ENCODE measurements around the gene HPSE2.

Gene HPSE2

GRCh38 chr10:98425511-98426352 is 809.9 kb downstream of the HPSE2 start:
- peaks cover under 1% of the 10 kb centered on the region for H3K36me3 ChIP-seq (replicated peaks; ENCODE audit: low read depth, low read length)
- H3K4me2 ChIP-seq (ENCODE audit: low read length), result no peak overlapping the region

DNA sequence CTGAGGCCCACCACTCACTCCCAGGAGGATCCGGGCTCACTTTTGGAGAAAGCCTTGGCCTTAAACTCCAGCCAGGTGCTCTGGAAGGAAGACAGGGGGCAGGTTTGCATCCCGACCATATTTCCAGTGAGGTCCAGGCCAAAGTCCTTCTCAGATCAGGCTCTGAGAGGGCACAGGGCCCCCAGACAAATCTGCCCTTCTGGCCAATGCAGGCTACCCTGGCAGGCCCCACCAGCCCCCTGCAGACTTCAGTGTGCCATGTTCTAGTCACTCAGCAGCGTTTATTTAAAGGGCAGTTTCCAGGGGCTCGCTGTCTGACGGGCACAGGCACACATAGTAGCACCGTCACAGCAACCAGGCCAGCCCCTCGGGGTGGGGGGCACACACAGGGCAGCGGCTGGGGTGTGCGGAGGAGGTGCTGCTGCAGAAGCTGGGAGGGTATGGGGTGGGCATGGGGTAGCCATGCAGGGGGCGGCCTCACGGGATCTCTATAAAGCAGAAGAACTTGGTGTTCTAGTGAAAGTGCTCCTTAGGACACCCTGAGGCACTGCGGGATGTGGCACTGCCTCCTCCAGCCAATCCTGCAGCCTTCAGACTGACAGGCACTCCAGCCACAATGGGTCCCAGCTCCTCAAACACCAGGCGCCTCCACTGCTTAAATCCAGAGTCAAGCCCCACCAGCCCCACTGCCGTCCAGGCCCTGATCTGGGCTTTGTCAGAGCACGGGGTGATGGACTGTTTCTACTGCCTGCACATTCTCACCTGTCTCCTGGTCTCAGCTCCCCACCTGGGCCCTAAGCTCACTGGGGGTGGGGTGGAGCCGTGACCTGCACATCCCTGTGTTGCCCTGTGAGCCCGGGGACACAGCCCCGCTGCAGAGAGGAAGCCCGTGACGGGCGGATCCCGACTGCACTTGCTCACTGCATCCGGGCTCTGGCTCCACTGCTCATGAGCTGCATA is 811.1 kb downstream of the HPSE2 start:
- H3K9me3 ChIP-seq (ENCODE audit: insufficient read depth, low read length), result no peaks in the 10 kb centered on the region
- no peaks in the 10 kb centered on the region for H3K79me2 ChIP-seq (ENCODE audit: low read length)
- no peak overlapping the region for H2AFZ ChIP-seq (ENCODE audit: low read depth, low read length)
- no peak overlapping the region for H3K4me3 ChIP-seq (ENCODE audit: low read length)
- no peaks in the 10 kb centered on the region for H3K36me3 ChIP-seq (replicated peaks; ENCODE audit: low read depth, low read length)
- no peaks in the 10 kb centered on the region for H3K27me3 ChIP-seq (ENCODE audit: low read depth, low read length)
- H4K20me1 ChIP-seq (ENCODE audit: insufficient read depth, low read length), result no peaks in the 10 kb centered on the region
- no peak overlapping the region for H3K4me2 ChIP-seq (ENCODE audit: low read length)
- no peak overlapping the region for H3K27ac ChIP-seq (ENCODE audit: low read length)
- peaks cover 7% of the 10 kb centered on the region for H3K4me1 ChIP-seq (ENCODE audit: low read length)
- TF ChIP-seq, protein P1, sequence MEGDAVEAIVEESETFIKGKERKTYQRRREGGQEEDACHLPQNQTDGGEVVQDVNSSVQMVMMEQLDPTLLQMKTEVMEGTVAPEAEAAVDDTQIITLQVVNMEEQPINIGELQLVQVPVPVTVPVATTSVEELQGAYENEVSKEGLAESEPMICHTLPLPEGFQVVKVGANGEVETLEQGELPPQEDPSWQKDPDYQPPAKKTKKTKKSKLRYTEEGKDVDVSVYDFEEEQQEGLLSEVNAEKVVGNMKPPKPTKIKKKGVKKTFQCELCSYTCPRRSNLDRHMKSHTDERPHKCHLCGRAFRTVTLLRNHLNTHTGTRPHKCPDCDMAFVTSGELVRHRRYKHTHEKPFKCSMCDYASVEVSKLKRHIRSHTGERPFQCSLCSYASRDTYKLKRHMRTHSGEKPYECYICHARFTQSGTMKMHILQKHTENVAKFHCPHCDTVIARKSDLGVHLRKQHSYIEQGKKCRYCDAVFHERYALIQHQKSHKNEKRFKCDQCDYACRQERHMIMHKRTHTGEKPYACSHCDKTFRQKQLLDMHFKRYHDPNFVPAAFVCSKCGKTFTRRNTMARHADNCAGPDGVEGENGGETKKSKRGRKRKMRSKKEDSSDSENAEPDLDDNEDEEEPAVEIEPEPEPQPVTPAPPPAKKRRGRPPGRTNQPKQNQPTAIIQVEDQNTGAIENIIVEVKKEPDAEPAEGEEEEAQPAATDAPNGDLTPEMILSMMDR (IDR thresholded peaks at IDR 0.05; ENCODE audit: low read depth, low read length), result no peak
- TF ChIP-seq EZH2phosphoT487 (IDR thresholded peaks at IDR 0.05; ENCODE audit: low read depth), result no peak
- no peak overlapping the region for H3K9ac ChIP-seq (ENCODE audit: low read length)

More at GRCh38 chr10:98425511-98426352, 809.9 kb downstream of the HPSE2 start:
- Histone ChIP-seq H3K9me3 (ENCODE audit: insufficient read depth, low read length) (no peaks in the 10 kb centered on the region), H4K20me1 (ENCODE audit: insufficient read depth, low read length) (no peaks in the 10 kb centered on the region), H3K79me2 (ENCODE audit: low read length) (no peaks in the 10 kb centered on the region), H3K9ac (ENCODE audit: low read length) (no peak overlapping the region), H3K4me3 (ENCODE audit: low read length) (no peak overlapping the region), H3K4me1 (ENCODE audit: low read length) (peaks cover 7% of the 10 kb centered on the region), H2AFZ (ENCODE audit: low read depth, low read length) (no peak overlapping the region), H3K27ac (ENCODE audit: low read length) (no peak overlapping the region), H3K27me3 (ENCODE audit: low read depth, low read length) (no peaks in the 10 kb centered on the region)
- TF ChIP-seq EZH2phosphoT487 (IDR thresholded peaks at IDR 0.05; ENCODE audit: low read depth), result no peak
- TF ChIP-seq, protein P1 (IDR thresholded peaks at IDR 0.05; ENCODE audit: low read depth, low read length), result peak; percentile 54

DNA sequence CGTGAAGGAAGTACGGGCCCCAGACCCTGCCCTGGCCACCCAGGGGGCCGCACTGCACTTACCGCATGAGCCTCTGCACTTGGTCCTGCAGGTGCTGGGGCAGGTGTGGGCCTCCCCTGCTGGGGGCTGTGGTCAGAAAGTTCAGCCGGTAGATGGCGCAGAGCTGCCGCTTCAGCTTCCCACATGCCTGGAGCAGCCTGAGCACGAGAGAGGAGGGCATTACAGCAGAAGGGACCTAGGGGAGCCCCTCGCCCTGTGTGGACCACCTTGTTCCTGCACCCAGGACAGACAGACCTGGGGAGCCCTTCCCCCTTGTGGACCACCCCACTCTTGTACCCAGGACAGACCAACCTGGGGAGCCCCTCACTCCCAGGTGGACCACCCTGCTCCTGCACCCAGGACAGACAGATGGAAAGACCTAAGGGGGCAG is 811.9 kb downstream of the HPSE2 start:
- no peaks in the 10 kb centered on the region for H4K20me1 ChIP-seq (ENCODE audit: insufficient read depth, low read length)
- H3K27me3 ChIP-seq (ENCODE audit: low read depth, low read length), result no peaks in the 10 kb centered on the region
- no peaks in the 10 kb centered on the region for H3K9me3 ChIP-seq (ENCODE audit: insufficient read depth, low read length)
- no peak overlapping the region for H3K9ac ChIP-seq (ENCODE audit: low read length)
- TF ChIP-seq, protein P1 (IDR thresholded peaks at IDR 0.05; ENCODE audit: low read depth, low read length), result peak; percentile 58
- no peak for TF ChIP-seq EZH2phosphoT487 (IDR thresholded peaks at IDR 0.05; ENCODE audit: low read depth)
- H3K4me1 ChIP-seq (ENCODE audit: low read length), result peaks cover 7% of the 10 kb centered on the region
- H2AFZ ChIP-seq (ENCODE audit: low read depth, low read length), result no peak overlapping the region
- H3K4me2 ChIP-seq (ENCODE audit: low read length), result no peak overlapping the region
- no peaks in the 10 kb centered on the region for H3K36me3 ChIP-seq (replicated peaks; ENCODE audit: low read depth, low read length)
- no peak overlapping the region for H3K27ac ChIP-seq (ENCODE audit: low read length)
- H3K4me3 ChIP-seq (ENCODE audit: low read length), result no peak overlapping the region
- H3K79me2 ChIP-seq (ENCODE audit: low read length), result no peaks in the 10 kb centered on the region

- H3K4me2 ChIP-seq (ENCODE audit: low read length), result no peak overlapping the region
- peaks cover 7% of the 10 kb centered on the region for H3K4me1 ChIP-seq (ENCODE audit: low read length)
- no peak overlapping the region for H3K27ac ChIP-seq (ENCODE audit: low read length)
- no peak overlapping the region for H3K4me3 ChIP-seq (ENCODE audit: low read length)
- no peaks in the 10 kb centered on the region for H4K20me1 ChIP-seq (ENCODE audit: insufficient read depth, low read length)
- no peaks in the 10 kb centered on the region for H3K27me3 ChIP-seq (ENCODE audit: low read depth, low read length)
- H3K9ac ChIP-seq (ENCODE audit: low read length), result no peak overlapping the region
- no peaks in the 10 kb centered on the region for H3K9me3 ChIP-seq (ENCODE audit: insufficient read depth, low read length)
- no peaks in the 10 kb centered on the region for H3K36me3 ChIP-seq (replicated peaks; ENCODE audit: low read depth, low read length)
- TF ChIP-seq, protein P1 (IDR thresholded peaks at IDR 0.05; ENCODE audit: low read depth, low read length), result no peak
- TF ChIP-seq EZH2phosphoT487 (IDR thresholded peaks at IDR 0.05; ENCODE audit: low read depth), result no peak
- no peak overlapping the region for H2AFZ ChIP-seq (ENCODE audit: low read depth, low read length)
- H3K79me2 ChIP-seq (ENCODE audit: low read length), result no peaks in the 10 kb centered on the region
These were observed 813.5 kb downstream of the HPSE2 start for GRCh38 chr10:98422182-98422581.
